ENCODE measurements around the gene MYRIP.
"Not testable (repeated sequence)": the region's sequence is repeated elsewhere in the genome, so short reads cannot be mapped to it uniquely, and the experiment has no call there.

MYRIP gene

DNA sequence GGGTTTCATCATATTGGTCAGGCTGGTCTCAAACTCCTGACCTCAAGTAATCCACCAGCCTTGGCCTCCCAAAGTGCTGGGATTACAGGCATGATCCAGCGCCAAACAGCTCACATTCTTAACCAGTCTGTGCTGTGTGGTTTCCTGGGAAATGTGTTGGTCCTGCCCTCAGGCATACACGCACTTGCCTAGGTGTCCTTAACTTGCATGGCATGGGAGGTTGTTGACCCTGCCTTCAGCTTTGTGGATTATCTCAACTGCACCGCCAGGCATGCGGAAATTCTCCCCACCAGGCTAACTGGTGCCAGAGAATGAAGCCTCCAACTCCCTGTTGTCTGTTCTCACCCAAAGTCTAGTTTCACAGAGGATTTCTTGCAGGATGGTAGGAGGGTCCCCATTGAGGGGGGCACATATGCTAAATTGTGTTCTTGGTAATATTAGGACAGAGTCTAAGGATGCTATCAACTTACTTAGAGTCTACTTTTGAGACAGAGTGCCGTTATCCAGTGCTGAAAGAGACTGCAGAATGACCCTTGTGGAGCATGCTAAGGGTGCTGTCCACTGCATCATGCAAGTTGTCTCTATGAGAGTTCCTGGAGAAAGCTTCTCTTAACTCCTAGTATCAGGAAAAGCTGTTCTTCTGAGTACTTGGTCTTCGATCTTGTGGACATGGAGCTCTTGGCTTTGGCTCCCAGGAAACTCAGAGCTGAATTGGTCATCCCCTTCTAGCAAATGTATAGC lies 438.5 kb downstream of the MYRIP start:
- DNase-seq = no peak

DNA sequence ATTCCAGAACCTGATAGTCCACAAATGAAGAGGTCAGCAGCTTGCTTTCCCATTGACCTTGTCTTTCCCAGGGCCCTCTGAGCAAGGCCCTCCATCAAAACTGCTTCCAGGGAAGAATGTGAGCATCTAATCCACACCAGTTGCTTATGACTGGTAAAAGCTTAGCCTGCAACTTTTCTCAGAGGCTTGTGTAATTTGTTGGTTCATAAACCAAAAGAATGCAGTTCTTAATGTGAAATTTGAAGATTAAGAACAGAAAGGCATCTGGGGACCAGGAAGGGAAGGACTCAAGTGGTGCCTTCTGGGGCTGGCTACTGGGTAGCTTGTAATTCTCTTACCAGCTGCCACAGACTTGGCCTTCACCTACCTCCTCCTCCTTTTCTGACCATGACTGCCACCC lies 439.2 kb downstream of the MYRIP start:
- DNase-seq = no peak

- no peak for DNase-seq
These were observed 439.8 kb downstream of the MYRIP start for GRCh38 chr3:40249168-40249567.

GRCh38 chr3:40254491-40254890 lies 445.1 kb downstream of the MYRIP start:
- no peak for DNase-seq

DNA sequence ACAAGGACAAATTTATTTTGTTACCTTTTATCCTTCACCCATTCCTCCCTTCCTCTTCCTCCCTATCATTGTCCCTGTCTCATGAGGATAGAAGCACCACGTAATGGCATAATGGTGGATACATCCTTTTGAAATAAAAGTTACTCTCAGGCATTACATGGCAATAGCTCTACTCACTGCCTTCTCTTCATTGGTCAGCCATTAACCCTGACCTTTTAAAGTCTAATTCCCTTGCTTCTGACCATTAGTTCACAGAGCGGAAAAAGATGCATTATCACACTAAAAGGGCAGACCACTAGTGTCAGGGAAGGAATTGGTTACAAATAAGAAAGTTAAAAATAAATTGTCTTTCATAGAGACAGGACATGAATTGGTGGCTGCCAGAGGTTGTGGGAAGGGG lies 445.5 kb downstream of the MYRIP start:
- no peak for DNase-seq

GRCh38 chr3:40255532-40255931 lies 446.1 kb downstream of the MYRIP start:
- no peak for DNase-seq

DNA sequence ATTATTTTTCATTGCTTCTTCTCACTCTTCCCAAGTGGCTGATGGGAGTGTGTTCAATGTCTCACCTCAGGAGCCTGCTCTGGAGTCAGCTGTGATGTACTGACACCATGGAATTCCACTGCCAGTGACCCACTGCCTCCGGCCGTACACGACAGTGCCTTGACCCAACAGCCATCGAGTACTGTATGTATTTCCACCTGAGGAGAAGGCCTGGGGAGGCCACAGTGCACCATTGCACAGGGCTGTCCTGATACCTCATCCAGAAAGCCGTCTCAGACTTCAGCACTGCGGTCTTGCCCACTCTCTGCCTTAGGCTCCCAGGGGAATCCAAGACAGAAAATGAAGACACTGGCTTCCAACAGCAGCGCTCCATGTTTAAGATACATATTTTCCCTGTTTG lies 448.7 kb downstream of the MYRIP start:
- no peak for DNase-seq

GRCh38 chr3:40258555-40258954 lies 449.1 kb downstream of the MYRIP start:
- DNase-seq = peak; percentile 42

DNA sequence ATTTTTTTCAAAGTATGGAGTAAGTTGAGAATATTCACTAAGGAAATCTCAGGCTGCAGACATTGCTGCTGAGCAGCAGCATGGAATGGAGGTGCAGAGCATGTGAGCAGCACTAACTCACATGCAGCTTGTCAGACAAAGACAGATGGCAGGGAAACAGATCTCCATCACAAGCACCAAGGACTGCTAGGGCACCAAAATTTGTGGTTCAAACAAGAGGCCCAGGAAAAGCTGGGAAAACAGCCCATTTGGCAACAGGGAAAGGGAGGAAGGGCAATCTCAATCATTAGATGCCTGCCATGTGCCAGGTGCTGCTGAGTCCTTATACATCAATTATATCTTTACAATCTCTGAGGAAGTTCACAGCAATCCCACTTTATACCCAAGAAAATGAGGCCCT lies 452.9 kb downstream of the MYRIP start:
- DNase-seq = no peak

DNA sequence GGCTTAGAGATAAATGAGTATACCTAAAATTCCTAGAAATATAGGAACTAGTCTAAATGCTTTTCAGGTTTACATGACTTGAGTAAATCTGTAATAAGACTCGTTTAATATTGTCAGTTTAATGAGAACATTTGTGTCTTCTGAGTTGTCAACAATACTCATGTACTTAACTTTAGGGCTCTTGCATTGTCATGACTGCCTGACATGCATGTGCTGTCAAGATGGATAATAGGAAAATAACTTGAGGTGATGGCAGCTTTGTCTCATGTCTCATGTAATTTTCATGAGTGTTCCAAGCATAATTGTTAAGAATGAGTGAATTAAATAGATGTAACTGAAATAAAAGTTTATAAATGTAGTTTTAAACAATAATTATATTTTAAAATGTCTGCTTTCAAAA lies 455.0 kb downstream of the MYRIP start:
- DNase-seq = no peak

- no peak for DNase-seq
These were observed 455.8 kb downstream of the MYRIP start for GRCh38 chr3:40265181-40265580.

DNA sequence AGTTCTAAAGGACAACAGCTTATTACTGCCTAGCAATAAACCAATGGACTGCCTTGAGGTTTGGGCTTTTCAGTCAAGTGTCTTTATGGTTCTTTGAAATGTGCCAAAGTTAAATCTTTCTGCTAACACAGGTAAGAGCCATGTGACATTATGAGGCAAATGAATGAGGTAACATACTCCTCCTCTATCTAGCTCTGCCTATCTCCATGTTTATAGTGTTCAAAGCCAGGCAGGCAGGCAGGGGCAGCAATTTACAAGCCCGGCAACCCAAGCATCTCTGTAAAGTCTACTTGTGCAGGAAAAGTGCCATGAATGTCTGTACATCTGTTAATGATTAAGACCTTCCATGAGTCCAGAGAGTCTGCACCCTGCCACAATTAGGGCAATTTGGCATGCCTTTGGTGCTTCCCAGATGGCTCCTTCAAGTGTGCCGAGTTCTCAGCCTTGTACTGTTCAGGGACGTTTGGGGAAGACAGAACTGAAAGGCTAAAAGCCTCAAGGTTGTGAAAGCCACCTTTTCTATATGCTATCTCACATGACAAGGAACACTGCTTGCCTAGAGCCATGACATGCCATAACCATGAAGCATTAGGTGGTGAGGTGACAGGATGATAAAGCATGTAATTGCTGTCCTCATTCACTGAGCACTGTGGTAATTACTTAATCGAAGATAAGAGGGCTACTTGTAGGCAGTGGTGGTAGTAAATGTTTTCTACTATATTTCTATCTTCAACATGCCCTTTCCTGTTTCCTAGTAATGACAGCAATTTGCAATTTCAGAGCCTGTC lies 458.7 kb downstream of the MYRIP start:
- no peak for DNase-seq

DNA sequence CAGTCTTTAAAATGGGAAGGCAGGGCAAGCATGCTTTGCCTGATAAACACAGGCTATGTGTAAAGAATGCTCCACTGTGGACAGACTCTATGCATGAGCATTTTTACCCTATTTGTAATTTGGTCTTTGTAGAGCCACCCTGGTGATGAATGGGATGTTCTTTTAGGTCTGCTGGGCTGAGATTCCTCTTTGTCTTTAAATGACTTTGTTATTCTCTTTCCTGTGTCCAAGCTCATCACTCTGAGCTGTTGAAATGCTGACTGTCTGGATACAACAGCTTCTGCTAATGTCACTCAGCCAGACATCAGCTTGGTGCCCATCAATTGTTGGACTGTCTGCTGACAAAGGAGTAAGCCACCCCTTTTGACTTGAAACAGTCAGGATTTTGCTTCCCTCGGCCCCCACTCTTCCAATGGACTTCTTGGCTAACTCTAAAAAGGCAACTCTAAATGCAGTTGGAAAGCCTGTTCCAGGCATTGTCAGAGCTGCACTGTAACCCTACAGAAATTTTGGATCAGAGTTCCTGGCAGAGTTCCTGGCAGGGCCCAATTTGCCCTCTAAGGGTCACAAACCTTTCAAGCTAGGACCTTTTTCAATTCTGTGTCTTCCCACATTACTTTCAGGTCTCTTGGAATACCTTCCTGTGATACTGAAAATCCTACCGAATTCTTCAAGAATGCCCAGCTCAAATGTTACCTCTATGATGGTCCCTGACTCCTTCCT lies 459.6 kb downstream of the MYRIP start:
- DNase-seq = no peak

DNA sequence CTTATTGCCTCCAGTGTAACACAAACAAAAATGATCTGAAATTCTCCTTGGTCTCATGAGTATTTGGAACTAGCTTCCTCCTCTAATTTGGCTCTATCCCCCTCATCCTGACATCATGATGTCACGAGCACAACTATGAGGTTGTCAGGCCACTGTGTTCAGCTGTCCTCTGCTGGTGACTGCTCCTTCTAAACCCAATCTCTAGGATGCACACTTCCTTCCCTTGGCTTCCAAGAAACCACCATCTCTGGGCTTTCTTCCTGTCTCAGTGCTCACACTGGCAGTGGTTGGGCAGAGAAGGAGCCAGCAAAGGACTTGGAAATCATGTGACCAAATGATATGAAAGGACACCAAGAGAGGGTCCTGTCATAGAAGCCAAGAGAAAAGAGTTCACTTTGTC lies 469.4 kb downstream of the MYRIP start:
- DNase-seq = no peak

DNA sequence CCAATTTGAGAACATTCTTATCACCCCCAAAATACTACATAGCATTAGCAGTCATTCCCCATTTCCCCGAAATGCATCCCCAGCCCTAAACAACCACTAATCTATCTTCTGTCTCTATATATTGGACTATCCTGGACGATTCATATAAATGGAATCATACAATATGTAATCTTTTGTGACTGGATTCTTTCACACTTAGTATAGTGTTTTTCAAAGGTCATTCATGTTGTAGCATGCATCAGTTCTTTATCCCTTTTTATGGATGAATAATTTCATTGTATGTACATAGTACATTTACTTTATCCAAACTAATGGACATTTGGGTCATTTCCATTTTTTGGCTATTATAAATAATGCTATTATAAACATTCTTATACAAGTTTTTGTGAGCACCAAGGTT lies 472.6 kb downstream of the MYRIP start:
- DNase-seq = no peak

GRCh38 chr3:40283057-40283456 lies 473.6 kb downstream of the MYRIP start:
- DNase-seq = not testable (repeated sequence)

DNA sequence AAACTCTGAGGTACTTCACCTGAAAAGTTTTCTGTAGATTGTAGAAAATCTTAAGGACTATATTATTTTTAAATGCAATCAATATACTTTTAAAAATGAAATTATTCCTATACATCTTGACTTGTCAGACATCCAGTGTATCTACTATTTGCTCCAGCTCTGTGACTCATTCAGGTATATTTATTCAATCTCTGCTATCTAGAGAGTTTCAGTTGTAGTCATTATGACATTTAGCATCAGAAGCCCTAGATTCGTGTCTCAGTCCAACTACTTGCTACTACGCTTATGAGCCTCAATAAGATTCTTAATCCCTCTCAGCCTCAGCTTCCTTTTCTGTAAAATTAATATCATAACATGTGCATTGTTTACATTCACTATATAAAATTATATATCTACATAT lies 477.8 kb downstream of the MYRIP start:
- no peak for DNase-seq

GRCh38 chr3:40290396-40290795 lies 481.0 kb downstream of the MYRIP start:
- no peak for DNase-seq

DNA sequence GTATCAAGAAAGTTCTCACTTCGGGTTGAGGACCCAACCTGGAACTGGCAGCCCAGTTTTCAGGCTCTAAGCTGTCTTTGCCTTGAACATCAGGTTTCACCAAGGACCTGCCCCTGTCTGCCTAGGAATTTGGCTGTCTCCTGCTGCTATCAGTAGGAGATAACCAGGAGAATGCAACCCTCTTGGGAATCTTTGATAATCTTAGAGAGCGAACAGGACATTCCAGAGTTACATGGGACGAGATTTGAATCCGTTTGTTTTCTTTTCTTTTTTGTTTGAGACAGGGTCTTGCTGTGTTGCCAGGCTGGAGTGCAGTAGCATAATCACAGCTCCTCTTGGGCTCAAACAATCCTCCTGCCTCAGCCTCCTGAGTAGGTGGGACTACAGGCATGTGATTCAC lies 482.1 kb downstream of the MYRIP start:
- no peak for DNase-seq

GRCh38 chr3:40292637-40293349 lies 483.4 kb downstream of the MYRIP start:
- no peak for DNase-seq

- no peak for DNase-seq
These were observed 485.0 kb downstream of the MYRIP start for GRCh38 chr3:40294434-40294833.

GRCh38 chr3:40298075-40298474 lies 488.7 kb downstream of the MYRIP start:
- DNase-seq = no peak

DNA sequence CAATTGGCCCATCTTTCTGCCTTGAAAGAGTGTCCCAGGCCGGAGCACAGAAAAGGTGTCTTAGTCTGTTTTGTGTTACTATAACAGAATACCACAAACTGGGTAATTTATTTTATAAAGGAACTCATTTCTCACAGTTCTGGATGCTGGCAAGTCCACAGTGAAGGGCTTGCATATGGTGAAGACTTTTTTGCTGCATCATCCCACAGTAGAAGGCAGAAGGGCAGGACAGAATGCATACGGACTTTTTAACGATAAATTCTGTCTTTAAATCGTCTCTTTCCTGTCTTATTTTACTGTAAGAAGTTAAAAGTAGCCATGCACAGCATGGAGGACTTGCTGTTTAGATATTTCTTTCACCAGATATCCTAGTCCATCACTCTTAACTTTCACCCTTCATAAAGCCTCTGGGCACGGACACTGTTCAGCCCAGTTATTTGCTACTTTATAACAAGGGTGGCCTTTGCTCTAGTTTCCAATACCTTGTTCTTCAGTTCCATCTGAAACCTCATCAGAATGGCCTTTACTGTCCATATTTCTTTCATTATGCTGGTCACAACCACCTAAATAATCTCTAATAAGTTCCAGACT lies 489.8 kb downstream of the MYRIP start:
- no peak for DNase-seq

Measured in T1000 (cell line).